AG09309 (cell line): ENCODE measurements around the gene HBEGF.

Source experiments
- DNase-seq: peaks from one replicate; pipeline ENCODE4 v3.0.0-alpha.2; 2010; ENCODE audit warnings: low read depth
- H3K4me3 ChIP-seq: 2 replicates; pipeline ENCODE4 v1.5.1; 2011; ENCODE audit warnings: mild to moderate bottlenecking, low read depth, low read length, moderate library complexity; ENCODE audit not compliant: control insufficient read depth
- CTCF ChIP-seq: IDR thresholded peaks from 2 replicates; pipeline ENCODE4 v1.5.1; 2011; ENCODE audit warnings: mild to moderate bottlenecking, low read depth, low read length, inconsistent platforms; ENCODE audit not compliant: insufficient read depth, control insufficient read depth; ENCODE audit errors: missing control alignments

Gene HBEGF

GRCh38 chr5:140382866-140383265, 36.5 kb upstream of the HBEGF start:
- DNase-seq = no peak
- TF ChIP-seq CTCF = no peak
- H3K4me3 ChIP-seq = no peak overlapping the region

GRCh38 chr5:140381972-140382371, 35.6 kb upstream of the HBEGF start:
- no peak for TF ChIP-seq CTCF
- H3K4me3 ChIP-seq = no peak overlapping the region
- no peak for DNase-seq

GRCh38 chr5:140381351-140381750, 34.9 kb upstream of the HBEGF start:
- no peak for DNase-seq
- no peak overlapping the region for H3K4me3 ChIP-seq
- TF ChIP-seq CTCF = no peak

GRCh38 chr5:140372971-140373487, 26.6 kb upstream of the HBEGF start:
- peak; percentile 87 for TF ChIP-seq CTCF
- H3K4me3 ChIP-seq = no peak overlapping the region
- DNase-seq = peak; percentile 24

- no peak for DNase-seq
- no peak overlapping the region for H3K4me3 ChIP-seq
- TF ChIP-seq CTCF = no peak
Measured at GRCh38 chr5:140371356-140372151, 25.2 kb upstream of the HBEGF start.

GRCh38 chr5:140367256-140368013, 21.0 kb upstream of the HBEGF start:
- DNase-seq = no peak
- TF ChIP-seq CTCF = peak; percentile 12
- no peak overlapping the region for H3K4me3 ChIP-seq
